OCI-LY3 (cell line): Measurements from ENCODE around the gene ZNF500.

Source experiments
- H2AFZ ChIP-seq: fragments of 200-600, 300-600 bp; shearing (Covaris generic); 2 replicates; pipeline ENCODE4 v1.6.0; 2014; ENCODE audit warnings: antibody characterized with exemption, low read depth, low read length
- H3K27ac ChIP-seq: fragments of 200-600, 300-600 bp; sonication (generic); 2 replicates; pipeline ENCODE4 v1.5.1; 2014; ENCODE audit warnings: mild to moderate bottlenecking, low read length, moderate library complexity, mixed read lengths
- H3K27me3 ChIP-seq: fragments of 200-600, 300-600 bp; sonication (generic); 2 replicates; pipeline ENCODE4 v1.6.1; 2014; ENCODE audit warnings: low read depth, low read length, mixed read lengths
- H3K36me3 ChIP-seq: fragments of 200-600, 300-600 bp; sonication (generic); replicated peaks from 2 replicates; pipeline ENCODE3; 2014; ENCODE audit warnings: low read depth, low read length, mixed read lengths
- H3K4me1 ChIP-seq: fragments of 300-600, 200-600 bp; sonication (generic); 2 replicates; pipeline ENCODE4 v1.6.1; 2014; ENCODE audit warnings: low read length, mixed read lengths
- H3K4me2 ChIP-seq: fragments of 200-600, 300-600 bp; sonication (generic); 2 replicates; pipeline ENCODE4 v1.6.1; 2014; ENCODE audit warnings: low read length, mixed read lengths
- H3K4me3 ChIP-seq: fragments of 300-600, 200-600 bp; sonication (generic); 2 replicates; pipeline ENCODE4 v1.5.1; 2014; ENCODE audit warnings: antibody characterized with exemption, mild to moderate bottlenecking, low read length, moderate library complexity
- H3K79me2 ChIP-seq: fragments of 300-600, 200-600 bp; shearing (Covaris generic); 2 replicates; pipeline ENCODE4 v1.6.1; 2014; ENCODE audit warnings: mild to moderate bottlenecking, low read length, mixed read lengths
- H3K9ac ChIP-seq: fragments of 300-600, 200-600 bp; shearing (Covaris generic); 2 replicates; pipeline ENCODE4 v1.6.0; 2014; ENCODE audit warnings: mild to moderate bottlenecking, low read length, moderate library complexity
- H3K9me3 ChIP-seq: fragments of 200-600, 300-600 bp; shearing (Covaris generic); 2 replicates; pipeline ENCODE4 v1.6.1; 2014; ENCODE audit warnings: low read length, mixed read lengths; ENCODE audit not compliant: insufficient read depth
- H4K20me1 ChIP-seq: fragments of 200-600, 300-600 bp; sonication (generic); 2 replicates; pipeline ENCODE4 v1.6.1; 2016; ENCODE audit warnings: low read length, mixed read lengths; ENCODE audit not compliant: insufficient read depth
- CTCF ChIP-seq: fragments of 200-600, 300-600 bp; sonication (generic); IDR thresholded peaks from 2 replicates; pipeline ENCODE4 v1.5.1; 2014; ENCODE audit warnings: antibody characterized with exemption, low read length, low read depth
- EZH2phosphoT487 ChIP-seq: fragments of 200-600 bp; shearing (Covaris generic); IDR thresholded peaks from 2 replicates; pipeline ENCODE4 v1.6.1; 2018; ENCODE audit warnings: antibody characterized with exemption, mixed run types, low read depth

Gene ZNF500

GRCh38 chr16:4703906-4704305 is 63.1 kb downstream of the ZNF500 start:
- H2AFZ ChIP-seq: no peak overlapping the region
- no peak overlapping the region for H3K4me3 ChIP-seq
- H3K4me2 ChIP-seq: no peak overlapping the region
- TF ChIP-seq CTCF: no peak
- no peak for TF ChIP-seq EZH2phosphoT487
- no peaks in the 10 kb centered on the region for H3K79me2 ChIP-seq
- no peaks in the 10 kb centered on the region for H3K4me1 ChIP-seq
- no peaks in the 10 kb centered on the region for H4K20me1 ChIP-seq
- no peak overlapping the region for H3K27ac ChIP-seq
- H3K27me3 ChIP-seq: no peaks in the 10 kb centered on the region
- no peak overlapping the region for H3K9ac ChIP-seq
- peaks cover 12% of the 10 kb centered on the region for H3K36me3 ChIP-seq
- H3K9me3 ChIP-seq: no peaks in the 10 kb centered on the region

GRCh38 chr16:4702466-4702808 is 64.5 kb downstream of the ZNF500 start:
- no peaks in the 10 kb centered on the region for H3K4me1 ChIP-seq
- H3K27ac ChIP-seq: no peak overlapping the region
- H4K20me1 ChIP-seq: no peaks in the 10 kb centered on the region
- H3K9ac ChIP-seq: no peak overlapping the region
- no peak overlapping the region for H3K4me3 ChIP-seq
- H3K4me2 ChIP-seq: no peak overlapping the region
- H3K79me2 ChIP-seq: no peaks in the 10 kb centered on the region
- H2AFZ ChIP-seq: no peak overlapping the region
- H3K27me3 ChIP-seq: no peaks in the 10 kb centered on the region
- no peaks in the 10 kb centered on the region for H3K9me3 ChIP-seq
- H3K36me3 ChIP-seq: peaks cover 12% of the 10 kb centered on the region
- TF ChIP-seq CTCF: no peak
- TF ChIP-seq EZH2phosphoT487: no peak

- H4K20me1 ChIP-seq: no peaks in the 10 kb centered on the region
- H3K27me3 ChIP-seq: no peaks in the 10 kb centered on the region
- no peak overlapping the region for H3K27ac ChIP-seq
- H3K79me2 ChIP-seq: no peaks in the 10 kb centered on the region
- H3K4me2 ChIP-seq: no peak overlapping the region
- H3K9ac ChIP-seq: no peak overlapping the region
- H3K9me3 ChIP-seq: no peaks in the 10 kb centered on the region
- H3K36me3 ChIP-seq: peaks cover 13% of the 10 kb centered on the region
- H3K4me3 ChIP-seq: no peak overlapping the region
- no peak overlapping the region for H2AFZ ChIP-seq
- no peaks in the 10 kb centered on the region for H3K4me1 ChIP-seq
- TF ChIP-seq EZH2phosphoT487: no peak
- TF ChIP-seq CTCF: no peak
Measured at GRCh38 chr16:4701791-4702465, 65.0 kb downstream of the ZNF500 start.

GRCh38 chr16:4700997-4701743 is 65.8 kb downstream of the ZNF500 start:
- H3K79me2 ChIP-seq: no peaks in the 10 kb centered on the region
- H3K27ac ChIP-seq: no peak overlapping the region
- no peaks in the 10 kb centered on the region for H3K27me3 ChIP-seq
- no peaks in the 10 kb centered on the region for H3K9me3 ChIP-seq
- TF ChIP-seq CTCF (no peak), EZH2phosphoT487 (no peak)
- H2AFZ ChIP-seq: no peak overlapping the region
- no peaks in the 10 kb centered on the region for H3K4me1 ChIP-seq
- H3K4me2 ChIP-seq: no peak overlapping the region
- H4K20me1 ChIP-seq: no peaks in the 10 kb centered on the region
- H3K4me3 ChIP-seq: no peak overlapping the region
- peaks cover 14% of the 10 kb centered on the region for H3K36me3 ChIP-seq
- H3K9ac ChIP-seq: no peak overlapping the region
